HepG2 (cell line): Measurements from ENCODE around the gene TTLL8. TPM values are rescaled to one million over a fixed set of nuclear protein-coding genes. Genes with fewer than 3 reads are reported as not detected.

Source experiments
- ATAC-seq: fragments of 200-7000 bp; cut with Tn5 transposase; 3 replicates; pipeline ENCODE4 v1.9.1; 2020; ENCODE audit warnings: mild to moderate bottlenecking, moderate library complexity
- BruUV-seq: library from RNA; stranded (reverse); fragments of 400-500 nt; replicated peaks from 2 replicates; lab custom pipeline; 2021; lab: Mats Ljungman, UMichigan
- CTCF ChIA-PET: fragments of 300-600 bp; formaldehyde crosslinking; extraction: SDS; loops from one replicate; lab custom pipeline; 2021; ENCODE audit warnings: low total read pairs, inconsistent platforms, low intra/inter-chr PET ratio; lab: Yijun Ruan, JAX
- POLR2A ChIA-PET: fragments of 350-600 bp; sonication (Branson Sonifier 250); formaldehyde crosslinking; loops from one replicate; lab custom pipeline; 2020; ENCODE audit warnings: antibody characterized with exemption, inconsistent platforms; lab: Yijun Ruan, JAX
- DNase-seq: peaks from one replicate; pipeline ENCODE4 v3.0.0-alpha.2; 2015; ENCODE audit warnings: low spot score
- FAIRE-seq: peaks from 3 replicates; lab custom pipeline; 2011; peaks lifted over from hg19 to GRCh38; lab: Jason Lieb, UNC
- H2AFZ ChIP-seq: one replicate; pipeline ENCODE4 v1.6.1; 2011; ENCODE audit warnings: low read length, inconsistent platforms
- H3K27ac ChIP-seq: fragments of 300-600 bp; 3 replicates; pipeline ENCODE4 v1.8.0; 2011; ENCODE audit warnings: mixed run types, mild to moderate bottlenecking, mixed read lengths, low read length, inconsistent platforms; ENCODE audit not compliant: insufficient read depth; ENCODE audit errors: extremely low read length
- H3K27me3 ChIP-seq, 2 experiments: fragments of 200-600 bp in 1 of 2; 2 replicates in 1 of 2; 3 replicates in 1 of 2; pipeline versions ENCODE4 v1.6.0 to v1.8.0; 2011; ENCODE audit warnings: low read length in 2 of 2, mild to moderate bottlenecking in 2 of 2, moderate library complexity in 2 of 2, inconsistent platforms in 1 of 2; ENCODE audit not compliant: insufficient read depth in 2 of 2, control insufficient read depth in 1 of 2
- H3K36me3 ChIP-seq, 2 experiments: fragments of 200-600 bp in 1 of 2; replicated peaks in 1 of 2; 2 replicates in 1 of 2; 3 replicates in 1 of 2; pipeline versions ENCODE4 v1.5.1 to v1.8.0; 2011; ENCODE audit warnings: low read length in 2 of 2, inconsistent platforms in 1 of 2; ENCODE audit not compliant: insufficient read depth in 2 of 2, control insufficient read depth in 1 of 2
- H3K4me1 ChIP-seq: 2 replicates; pipeline ENCODE4 v1.5.1; 2012; ENCODE audit warnings: low read length, inconsistent platforms; ENCODE audit not compliant: insufficient read depth
- H3K4me2 ChIP-seq: 2 replicates; pipeline ENCODE4 v1.6.0; 2011; ENCODE audit warnings: low read depth, low read length, inconsistent platforms
- H3K4me3 ChIP-seq, 3 experiments: fragments of 200-600 bp in 1 of 3; sonication (generic), shearing (Covaris generic) in 1 of 3; replicated peaks in 1 of 3; 2 replicates each; pipeline ENCODE4 v1.5.1; 2011 to 2016; ENCODE audit warnings: low read length in 3 of 3, inconsistent platforms in 2 of 3, low read depth in 2 of 3, mild to moderate bottlenecking in 2 of 3, control low read depth in 1 of 3, mixed read lengths in 1 of 3; ENCODE audit not compliant: insufficient read depth in 1 of 3
- H3K79me2 ChIP-seq: one replicate; pipeline ENCODE4 v1.6.1; 2011; ENCODE audit warnings: low read length, inconsistent platforms; ENCODE audit not compliant: insufficient read depth
- H3K9ac ChIP-seq: 2 replicates; pipeline ENCODE4 v1.6.0; 2011; ENCODE audit warnings: mild to moderate bottlenecking, low read depth, low read length, inconsistent platforms; ENCODE audit not compliant: insufficient read depth
- H3K9me3 ChIP-seq: 2 replicates; pipeline ENCODE4 v1.5.1; 2012; ENCODE audit warnings: mild to moderate bottlenecking, low read length
- H4K20me1 ChIP-seq: 2 replicates; pipeline ENCODE4 v1.6.0; 2011; ENCODE audit warnings: inconsistent platforms, mild to moderate bottlenecking, low read length, moderate library complexity; ENCODE audit not compliant: insufficient read depth
- RFX1 ChIP-seq: fragments of 450-650 bp; IDR thresholded peaks from 2 replicates; pipeline ENCODE4 v1.6.1; 2017
- THAP11 ChIP-seq: IDR thresholded peaks from 2 replicates; pipeline ENCODE4 v1.6.1; 2016; ENCODE audit warnings: missing biosample characterization, missing genetic modification reagents
- ZKSCAN1 ChIP-seq: fragments of 150-350 bp; IDR thresholded peaks from 2 replicates; pipeline ENCODE4 v1.6.1; 2014; ENCODE audit warnings: low read length
- ZKSCAN5 ChIP-seq: sonication (generic); formaldehyde crosslinking; IDR thresholded peaks from 2 replicates; pipeline ENCODE4 v1.5.1; 2020; ENCODE audit warnings: mild to moderate bottlenecking, missing genetic modification reagents
- WGBS: methylation state at CpG from one replicate; pipeline ENCODE4 v1.1.6; 2017; ENCODE audit warnings: low lambda C conversion rate; 5-methylcytosine and 5-hydroxymethylcytosine counted together
- in situ Hi-C: cut with HindIII; loops from 2 replicates; pipeline ENCODE4 v1.10.0; 2017; ENCODE audit warnings: low pct_unique_long_range_greater_than_20kb; ENCODE audit not compliant: extremely low pct_ligation_motif_present
- intact Hi-C: fragments of 100-400 bp; cut with micrococcal nuclease; formaldehyde crosslinking; loops from one replicate; pipeline ENCODE4 v1.10.0; 2022; ENCODE audit not compliant: unreplicated experiment
- polyA plus RNA-seq, 8 experiments: library from polyadenylated mRNA; depleted of rRNA in 3 of 8; stranded (reverse) in 7 of 8; unstranded in 1 of 8; fragments of >200 nt; fragmentation: Illumina TruSeq in 4 of 8; extraction: Trizol in 4 of 8; gene quantifications; 2 replicates each; pipeline versions ENCODE4 v1.2.1 to v1.2.3, GENCODE V29; 2011 to 2016; ENCODE audit warnings: low read depth in 4 of 8, missing spikeins in 1 of 8, mixed read lengths in 1 of 8; ENCODE audit not compliant: insufficient read depth in 1 of 8
- total RNA-seq, 5 experiments: library from RNA; depleted of rRNA; stranded (reverse); fragments of >200 nt; fragmentation: Illumina TruSeq; extraction: Trizol; gene quantifications; 2 replicates each; pipeline ENCODE4 v1.2.3, GENCODE V29; 2016; ENCODE audit warnings: low read depth in 1 of 5

Gene TTLL8
- total and polyA plus RNA-seq, 2 of the 13 experiments (the other 11 are each of a cell fraction or from before 2014, with no cell fraction given): not detected

DNA sequence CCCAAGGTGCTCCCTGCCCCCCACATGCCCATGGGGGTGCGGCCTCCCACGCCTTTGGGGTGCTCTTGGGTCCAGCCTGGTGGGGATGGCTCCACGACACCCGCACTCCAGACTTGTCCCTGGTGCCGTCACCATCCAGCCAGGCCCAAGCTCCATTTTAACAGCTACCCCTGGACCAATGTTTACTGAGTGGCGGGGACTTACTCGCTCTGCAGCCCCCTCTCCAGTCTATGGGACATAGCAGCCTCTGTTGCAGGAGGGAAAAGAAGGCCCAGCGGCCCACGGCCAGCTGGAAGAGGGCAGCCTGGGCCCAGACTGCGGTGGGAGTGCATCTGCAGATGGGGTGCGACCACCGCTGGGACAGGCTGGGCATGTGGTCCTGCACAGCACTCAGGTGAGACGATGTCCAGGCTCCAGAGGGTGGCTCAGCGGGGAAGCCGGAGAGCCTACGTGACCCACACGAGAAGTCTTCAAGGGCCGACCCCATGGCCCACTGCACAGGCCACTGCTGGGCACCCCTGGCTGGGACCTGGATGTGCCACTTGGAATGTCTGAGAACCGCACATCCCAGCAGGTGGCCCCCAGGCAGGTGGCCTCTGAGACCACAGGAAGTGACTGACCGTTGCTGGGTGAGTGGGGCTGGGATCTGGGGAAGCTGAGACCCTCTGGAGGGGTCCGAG is 63.6 kb downstream of the TTLL8 start:
- WGBS: 51% methylated on average over 14 of the region's 21 CpGs
- no peak for ATAC-seq
- BruUV-seq: no TSS peak
- CTCF ChIA-PET: interaction anchor here (0.9 kb wide), 1 partner anchor 10 kb away, joined by 3 read pairs; no protein-coding TSS in a partner anchor
- intact Hi-C loops: loop anchor here (5.0 kb wide), 1 partner anchor 38 kb away; no protein-coding TSS in a partner anchor
- H3K4me1 ChIP-seq: peaks cover 7% of the 10 kb centered on the region
- H3K27ac ChIP-seq: no peak overlapping the region
- no peak overlapping the region for H3K4me2 ChIP-seq
- no peaks in the 10 kb centered on the region for H3K79me2 ChIP-seq
- no peaks in the 10 kb centered on the region for H3K36me3 ChIP-seq
- TF ChIP-seq ZKSCAN5 (CRISPR knock-in tag) (no peak), RFX1 (no peak)
- TF ChIP-seq, all 625 proteins: peak for 0
- no peak for FAIRE-seq
- Histone ChIP-seq H2AFZ (no peak overlapping the region), H4K20me1 (no peaks in the 10 kb centered on the region), H3K4me3 (no peak overlapping the region), H3K9ac (no peak overlapping the region), H3K9me3 (peaks cover 6% of the 10 kb centered on the region; the same call in 1 of the 2 replicates), H3K27me3 (peaks cover 3 to 18% of the 10 kb centered on the region in 2 experiments; a peak in 3 of 5 replicates)
- DNase-seq: no peak
- POLR2A ChIA-PET: interaction anchor here (1.1 kb wide), 1 partner anchor 28 kb away, joined by 3 read pairs; no protein-coding TSS in a partner anchor
- in situ Hi-C loops: loop anchor here (5.0 kb wide), 1 partner anchor 62 kb away; no protein-coding TSS in a partner anchor

DNA sequence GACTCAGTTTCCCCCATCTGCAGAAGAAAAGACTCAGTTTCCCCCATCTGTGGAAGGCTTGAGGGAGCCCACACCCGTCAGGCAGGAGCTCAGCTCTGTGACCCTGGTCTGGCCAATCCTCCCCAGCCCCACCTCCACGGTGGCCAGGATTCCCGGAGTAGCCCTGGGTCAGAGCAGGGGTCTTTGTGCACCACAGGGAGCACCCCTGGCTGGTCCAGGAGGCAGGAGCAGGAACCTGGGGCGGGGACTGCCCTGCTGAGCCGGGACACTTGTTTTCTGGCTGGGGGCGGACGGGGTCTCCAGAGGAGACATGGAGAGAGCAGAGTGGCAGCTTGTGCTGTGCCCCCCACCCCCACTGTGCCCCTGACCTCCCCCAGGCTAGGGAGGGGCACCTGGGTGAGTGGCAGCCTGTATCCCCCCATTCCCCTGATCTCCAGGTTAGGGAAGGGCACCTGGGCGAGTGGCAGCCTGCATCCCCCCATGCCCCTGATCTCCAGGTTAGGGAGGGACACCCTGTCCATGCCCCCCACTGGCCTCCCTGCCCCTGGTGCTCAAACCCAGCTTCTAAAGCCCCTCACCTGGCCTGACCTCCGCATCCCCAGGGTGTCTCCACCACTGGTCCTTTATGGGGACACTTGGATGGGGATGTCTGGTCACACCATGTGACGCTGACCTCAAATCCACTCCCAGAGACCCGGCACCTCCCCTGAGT is 64.3 kb downstream of the TTLL8 start:
- Histone ChIP-seq H3K9me3 (peaks cover 6% of the 10 kb centered on the region; the same call in 1 of the 2 replicates), H3K36me3 (no peaks in the 10 kb centered on the region), H4K20me1 (no peaks in the 10 kb centered on the region), H2AFZ (no peak overlapping the region), H3K27me3 (peaks cover 3 to 18% of the 10 kb centered on the region in 2 experiments; a peak in 2 of 5 replicates), H3K4me1 (peaks cover 7% of the 10 kb centered on the region), H3K4me2 (peak overlapping the region; percentile 33; the same call in 1 of the 2 replicates), H3K79me2 (no peaks in the 10 kb centered on the region), H3K4me3 (no peak overlapping the region), H3K9ac (no peak overlapping the region), H3K27ac (no peak overlapping the region)
- DNase-seq (no peak), FAIRE-seq (no peak), ATAC-seq (peak; percentile 12)
- TF ChIP-seq THAP11: no peak
- TF ChIP-seq ZKSCAN1: 0 out of 2 replicates have a peak, but pooled peaks have one; percentile 0
- in situ Hi-C loops (loop anchor here (5.0 kb wide), 1 partner anchor 62 kb away; no protein-coding TSS in a partner anchor), intact Hi-C loops (loop anchor here (5.0 kb wide), 1 partner anchor 38 kb away; no protein-coding TSS in a partner anchor)
- 0% methylated on average over 1 of the region's 11 CpGs for WGBS
- BruUV-seq: no TSS peak
- ChIA-PET CTCF (interaction anchor here (1.7 kb wide), 1 partner anchor 64 kb away, joined by 26 read pairs; no protein-coding TSS in a partner anchor), POLR2A (interaction anchor here (1.1 kb wide), 1 partner anchor 27 kb away, joined by 3 read pairs; no protein-coding TSS in a partner anchor)
